GM19099 (cell line): ENCODE measurements around the gene PLK2.

Experiments
- POLR2A ChIP-seq: IDR thresholded peaks from 3 replicates; pipeline ENCODE4 v1.6.1; 2011; ENCODE audit warnings: low read depth; ENCODE audit not compliant: insufficient read length; ENCODE audit errors: extremely low read depth

Gene PLK2

GRCh38 chr5:58460002-58460731 lies at the start of gene PLK2:
Gene PLK2, minus strand, starts transcription at chr5:58460086. Its CDS starts 127 bp downstream, at chr5:58459959.
- peak; percentile 87 for TF ChIP-seq POLR2A

- no peak for TF ChIP-seq POLR2A
Measured at GRCh38 chr5:58507715-58508114, 47.8 kb upstream of the PLK2 start.

- TF ChIP-seq POLR2A, result no peak
Measured at GRCh38 chr5:58505971-58506640, 46.2 kb upstream of the PLK2 start.

GRCh38 chr5:58505502-58505901 lies 45.6 kb upstream of the PLK2 start:
- no peak for TF ChIP-seq POLR2A

- no peak for TF ChIP-seq POLR2A
Measured at GRCh38 chr5:58504766-58505165, 44.9 kb upstream of the PLK2 start.

- TF ChIP-seq POLR2A, result no peak
Measured at GRCh38 chr5:58503390-58504046, 43.6 kb upstream of the PLK2 start.

- TF ChIP-seq POLR2A, result no peak
Measured at GRCh38 chr5:58501778-58502417, 42.0 kb upstream of the PLK2 start.

GRCh38 chr5:58499941-58500340 lies 40.1 kb upstream of the PLK2 start:
- no peak for TF ChIP-seq POLR2A

GRCh38 chr5:58499231-58499630 lies 39.3 kb upstream of the PLK2 start:
- no peak for TF ChIP-seq POLR2A

GRCh38 chr5:58498340-58498942 lies 38.6 kb upstream of the PLK2 start:
- no peak for TF ChIP-seq POLR2A

GRCh38 chr5:58497921-58498320 lies 38.0 kb upstream of the PLK2 start:
- no peak for TF ChIP-seq POLR2A

- no peak for TF ChIP-seq POLR2A
Measured at GRCh38 chr5:58497386-58497785, 37.5 kb upstream of the PLK2 start.

- no peak for TF ChIP-seq POLR2A
Measured at GRCh38 chr5:58496488-58496887, 36.6 kb upstream of the PLK2 start.

GRCh38 chr5:58493141-58493540 lies 33.3 kb upstream of the PLK2 start:
- no peak for TF ChIP-seq POLR2A
